Neural cell (in vitro differentiated cells): ENCODE measurements around the gene SH3RF1. TPM values are rescaled to one million over a fixed set of nuclear protein-coding genes. Genes with fewer than 3 reads are reported as not detected.
A peak's percentile ranks its signal among the peaks of the same experiment; 100 is the strongest.
"Not testable (repeated sequence)": the region's sequence is repeated elsewhere in the genome, so short reads cannot be mapped to it uniquely, and the experiment has no call there.

ENCODE experiments used
- H2AFZ ChIP-seq: fragments of 200-600, 300-800 bp; sonication (generic), shearing (Covaris generic); 2 replicates; pipeline ENCODE4 v1.6.0; 2014; ENCODE audit warnings: low read depth, mild to moderate bottlenecking, antibody characterized with exemption, low read length, moderate library complexity
- H3F3A ChIP-seq: fragments of 200-600 bp; shearing (Covaris generic); 2 replicates; pipeline ENCODE4 v1.6.1; 2016; ENCODE audit warnings: mild to moderate bottlenecking, moderate library complexity, mixed read lengths, antibody characterized with exemption, low read length; ENCODE audit not compliant: insufficient read depth, poor library complexity, severe bottlenecking
- H3K27ac ChIP-seq: fragments of 200-600, 300-800 bp; sonication (generic), shearing (Covaris generic); 2 replicates; pipeline ENCODE4 v1.5.1; 2014; ENCODE audit warnings: mild to moderate bottlenecking, low read length, moderate library complexity
- H3K27me3 ChIP-seq: fragments of 300-800, 200-600 bp; sonication (generic), shearing (Covaris generic); 2 replicates; pipeline ENCODE4 v1.6.0; 2014; ENCODE audit warnings: mild to moderate bottlenecking, low read depth, low read length, moderate library complexity; ENCODE audit not compliant: insufficient read depth
- H3K36me3 ChIP-seq: fragments of 300-800, 200-600 bp; sonication (generic), shearing (Covaris generic); 2 replicates; pipeline ENCODE4 v1.5.1; 2014; ENCODE audit warnings: mild to moderate bottlenecking, antibody characterized with exemption, low read length, moderate library complexity; ENCODE audit not compliant: insufficient read depth
- H3K4me2 ChIP-seq: fragments of 300-800, 200-600 bp; sonication (generic), shearing (Covaris generic); 2 replicates; pipeline ENCODE4 v1.6.0; 2014; ENCODE audit warnings: mild to moderate bottlenecking, low read length
- H3K4me3 ChIP-seq: fragments of 300-800, 200-600 bp; sonication (generic), shearing (Covaris generic); 2 replicates; pipeline ENCODE4 v1.5.1; 2014; ENCODE audit warnings: mild to moderate bottlenecking, low read length, moderate library complexity
- H3K79me2 ChIP-seq: fragments of 200-600 bp; shearing (Covaris generic); replicated peaks from 2 replicates; pipeline ENCODE4 v1.6.0; 2014; ENCODE audit warnings: mild to moderate bottlenecking, low read length, moderate library complexity; ENCODE audit not compliant: insufficient read depth
- H3K9ac ChIP-seq: fragments of 300-800, 200-600 bp; sonication (generic), shearing (Covaris generic); 2 replicates; pipeline ENCODE4 v1.6.1; 2016; ENCODE audit warnings: mild to moderate bottlenecking, low read length, mixed read lengths
- H3K9me2 ChIP-seq: fragments of 200-600 bp; shearing (Covaris generic); 2 replicates; pipeline ENCODE4 v1.6.1; 2016; ENCODE audit warnings: mild to moderate bottlenecking, low read length, mixed read lengths; ENCODE audit not compliant: insufficient read depth
- H3K9me3 ChIP-seq: fragments of 200-600, 300-800 bp; sonication (generic), shearing (Covaris generic); 2 replicates; pipeline ENCODE4 v1.6.1; 2016; ENCODE audit warnings: mild to moderate bottlenecking, mixed run types, low read length, moderate library complexity, mixed read lengths
- H4K20me1 ChIP-seq: fragments of 200-600 bp; shearing (Covaris generic); 2 replicates; pipeline ENCODE4 v1.6.1; 2016; ENCODE audit warnings: mild to moderate bottlenecking, mixed run types; ENCODE audit not compliant: insufficient read depth
- EP300 ChIP-seq: fragments of 450-650 bp; conservative IDR thresholded peaks from 2 replicates; pipeline ENCODE4 v1.6.1; 2014; ENCODE audit warnings: antibody characterized with exemption, mild to moderate bottlenecking, moderate library complexity; ENCODE audit not compliant: poor library complexity, severe bottlenecking
- EZH2 ChIP-seq: fragments of 200-600, 300-800 bp; shearing (Covaris generic), sonication (generic); IDR thresholded peaks from 2 replicates; pipeline ENCODE4 v1.6.1; 2014; ENCODE audit warnings: antibody characterized with exemption, low read length, borderline replicate concordance, mild to moderate bottlenecking; ENCODE audit not compliant: insufficient read depth, poor library complexity, severe bottlenecking
- MXI1 ChIP-seq: fragments of 450-650 bp; conservative IDR thresholded peaks from 2 replicates; pipeline ENCODE4 v1.6.1; 2014; ENCODE audit warnings: antibody characterized with exemption, mild to moderate bottlenecking; ENCODE audit not compliant: poor library complexity, severe bottlenecking
- POLR2AphosphoS5 ChIP-seq: IDR thresholded peaks from 2 replicates; pipeline ENCODE4 v1.6.1; 2012
- RAD21 ChIP-seq: fragments of 450-650 bp; conservative IDR thresholded peaks from 2 replicates; pipeline ENCODE4 v1.6.1; 2014; ENCODE audit warnings: antibody characterized with exemption, mild to moderate bottlenecking, moderate library complexity
- REST ChIP-seq: IDR thresholded peaks from 2 replicates; pipeline ENCODE4 v1.6.1; 2012; ENCODE audit warnings: borderline replicate concordance
- SMC3 ChIP-seq: fragments of 450-650 bp; conservative IDR thresholded peaks from 2 replicates; pipeline ENCODE4 v1.6.1; 2014; ENCODE audit warnings: antibody characterized with exemption, mild to moderate bottlenecking, moderate library complexity; ENCODE audit not compliant: poor library complexity
- TAF1 ChIP-seq: IDR thresholded peaks from 2 replicates; pipeline ENCODE4 v1.6.1; 2012; ENCODE audit warnings: low read depth
- polyA plus RNA-seq: library from polyadenylated mRNA; depleted of rRNA; stranded (reverse); fragments of >200 nt; gene quantifications from 2 replicates; pipeline ENCODE4 v1.2.3, GENCODE V29; 2014
- TF ChIP-seq, protein P1 (sequence below): fragments of 450-650 bp; IDR thresholded peaks from 2 replicates; pipeline ENCODE4 v1.5.1; 2014; ENCODE audit warnings: antibody characterized with exemption, mild to moderate bottlenecking, moderate library complexity; ENCODE audit not compliant: poor library complexity, severe bottlenecking

The SH3RF1 gene
- polyA plus RNA-seq, 1 donor from 2014 or later, result 3.1 TPM

- Histone ChIP-seq H3F3A (peaks cover 5% of the 10 kb centered on the region), H3K27me3 (peaks cover 9% of the 10 kb centered on the region), H3K79me2 (no peaks in the 10 kb centered on the region), H3K27ac (no peak overlapping the region), H3K9me3 (no peaks in the 10 kb centered on the region), H2AFZ (no peak overlapping the region), H3K9me2 (no peaks in the 10 kb centered on the region), H3K9ac (no peak overlapping the region), H3K36me3 (no peaks in the 10 kb centered on the region), H3K4me3 (no peak overlapping the region), H3K4me2 (no peak overlapping the region), H4K20me1 (no peaks in the 10 kb centered on the region)
- no peak for TF ChIP-seq EZH2
- TF ChIP-seq REST, result peak; percentile 76
- TF ChIP-seq MXI1, result no peak
- no peak for TF ChIP-seq TAF1
- TF ChIP-seq SMC3, result no peak
- TF ChIP-seq POLR2AphosphoS5, result peak; percentile 93
- TF ChIP-seq, protein P1, sequence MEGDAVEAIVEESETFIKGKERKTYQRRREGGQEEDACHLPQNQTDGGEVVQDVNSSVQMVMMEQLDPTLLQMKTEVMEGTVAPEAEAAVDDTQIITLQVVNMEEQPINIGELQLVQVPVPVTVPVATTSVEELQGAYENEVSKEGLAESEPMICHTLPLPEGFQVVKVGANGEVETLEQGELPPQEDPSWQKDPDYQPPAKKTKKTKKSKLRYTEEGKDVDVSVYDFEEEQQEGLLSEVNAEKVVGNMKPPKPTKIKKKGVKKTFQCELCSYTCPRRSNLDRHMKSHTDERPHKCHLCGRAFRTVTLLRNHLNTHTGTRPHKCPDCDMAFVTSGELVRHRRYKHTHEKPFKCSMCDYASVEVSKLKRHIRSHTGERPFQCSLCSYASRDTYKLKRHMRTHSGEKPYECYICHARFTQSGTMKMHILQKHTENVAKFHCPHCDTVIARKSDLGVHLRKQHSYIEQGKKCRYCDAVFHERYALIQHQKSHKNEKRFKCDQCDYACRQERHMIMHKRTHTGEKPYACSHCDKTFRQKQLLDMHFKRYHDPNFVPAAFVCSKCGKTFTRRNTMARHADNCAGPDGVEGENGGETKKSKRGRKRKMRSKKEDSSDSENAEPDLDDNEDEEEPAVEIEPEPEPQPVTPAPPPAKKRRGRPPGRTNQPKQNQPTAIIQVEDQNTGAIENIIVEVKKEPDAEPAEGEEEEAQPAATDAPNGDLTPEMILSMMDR, result no peak
- no peak for TF ChIP-seq RAD21
- peak; percentile 97 for TF ChIP-seq EP300
These were observed 7.9 kb upstream of the SH3RF1 start for GRCh38 chr4:169278624-169279023.

GRCh38 chr4:169277838-169278237 is 7.1 kb upstream of the SH3RF1 start:
- H3K36me3 ChIP-seq, H3K9me2 ChIP-seq, H3K9ac ChIP-seq, H3K4me3 ChIP-seq, H3K4me2 ChIP-seq, H3K27ac ChIP-seq, H3K79me2 ChIP-seq, H3K9me3 ChIP-seq, H4K20me1 ChIP-seq, H3F3A ChIP-seq, H3K27me3 ChIP-seq, H2AFZ ChIP-seq: not testable (repeated sequence)

GRCh38 chr4:169275180-169275579 is 4.4 kb upstream of the SH3RF1 start:
- Histone ChIP-seq H3K79me2 (no peaks in the 10 kb centered on the region), H3K36me3 (no peaks in the 10 kb centered on the region), H4K20me1 (no peaks in the 10 kb centered on the region), H3K9me3 (no peaks in the 10 kb centered on the region), H3F3A (peaks cover 5% of the 10 kb centered on the region), H3K4me3 (no peak overlapping the region), H3K9ac (no peak overlapping the region), H3K27ac (no peak overlapping the region), H2AFZ (no peak overlapping the region), H3K9me2 (no peaks in the 10 kb centered on the region), H3K4me2 (no peak overlapping the region), H3K27me3 (peaks cover 14% of the 10 kb centered on the region)
- TF ChIP-seq TAF1, result no peak
- TF ChIP-seq MXI1, result no peak
- TF ChIP-seq RAD21, result no peak
- TF ChIP-seq EZH2, result no peak
- no peak for TF ChIP-seq SMC3
- TF ChIP-seq, protein P1, result no peak
